CD4-positive, alpha-beta T cell treated with Interleukin-12 subunit alpha and Interleukin-12 subunit beta, for 1 hour (primary cell): ENCODE results near the gene CHMP2B.

ENCODE experiments used
- DNase-seq: peaks from one replicate; pipeline ENCODE4 v3.0.0-alpha.2; 2020

The CHMP2B gene, protein sequence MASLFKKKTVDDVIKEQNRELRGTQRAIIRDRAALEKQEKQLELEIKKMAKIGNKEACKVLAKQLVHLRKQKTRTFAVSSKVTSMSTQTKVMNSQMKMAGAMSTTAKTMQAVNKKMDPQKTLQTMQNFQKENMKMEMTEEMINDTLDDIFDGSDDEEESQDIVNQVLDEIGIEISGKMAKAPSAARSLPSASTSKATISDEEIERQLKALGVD

DNA sequence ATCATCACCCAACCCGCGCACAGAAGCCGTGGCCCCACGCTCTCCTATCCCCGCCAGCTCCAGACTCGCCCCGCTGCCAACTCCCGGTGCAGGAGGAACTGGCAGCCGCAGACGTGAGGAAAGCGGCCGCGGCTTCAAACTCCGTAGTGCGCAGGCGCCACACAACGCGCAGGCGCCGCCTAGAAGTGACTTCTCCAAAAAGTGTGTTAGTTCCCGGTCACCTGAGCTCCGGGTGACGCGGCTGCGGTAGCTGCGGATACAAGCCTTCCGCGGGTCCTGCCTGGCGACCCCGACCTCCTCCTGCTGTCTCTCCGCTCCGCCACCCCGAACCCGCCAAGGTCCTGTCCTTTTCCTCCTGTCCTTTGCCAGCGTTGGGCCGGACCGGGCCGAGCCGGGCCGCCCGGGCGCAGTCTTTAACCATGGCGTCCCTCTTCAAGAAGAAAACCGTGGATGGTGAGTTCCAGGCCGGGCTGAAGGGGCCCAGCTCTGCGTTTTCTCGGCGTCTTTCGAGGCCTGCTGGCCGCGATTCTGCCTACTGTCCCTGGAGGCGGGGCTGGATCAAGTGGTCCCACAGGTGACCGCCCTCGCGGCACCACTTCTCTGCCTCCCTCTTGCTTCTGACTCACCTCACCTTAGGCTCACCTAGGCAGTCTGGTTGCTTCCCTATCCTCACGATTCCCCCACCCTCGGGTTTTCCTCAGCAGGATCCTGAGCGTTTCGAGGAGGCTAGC lies at the start of gene CHMP2B:
Gene CHMP2B, plus strand, starts transcription at position 206 of the 731 bp plus-strand sequence. Its CDS starts 214 bp downstream, at position 420.
- peak; percentile 93 for DNase-seq

DNA sequence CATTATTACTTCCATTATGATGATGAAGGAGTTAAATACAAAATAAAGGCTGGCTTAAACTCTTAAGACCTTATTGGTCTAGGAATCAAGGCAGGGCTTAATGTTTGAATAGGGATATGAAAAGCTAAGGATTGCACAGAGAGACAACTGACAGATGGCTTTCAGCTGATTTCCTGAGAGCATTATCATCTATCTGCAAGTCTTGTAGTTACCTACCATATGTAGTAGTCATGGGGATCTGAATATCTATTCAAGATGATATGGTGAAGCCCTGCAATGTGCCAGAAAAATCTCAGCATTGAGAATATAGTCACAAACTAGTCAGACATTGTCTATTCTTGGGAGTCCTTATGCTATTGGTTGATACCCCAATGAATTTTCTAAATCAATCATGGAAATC lies 47.5 kb upstream of the CHMP2B start:
- no peak for DNase-seq

- DNase-seq = no peak
Measured at GRCh38 chr3:87181551-87181950, 45.6 kb upstream of the CHMP2B start.

DNA sequence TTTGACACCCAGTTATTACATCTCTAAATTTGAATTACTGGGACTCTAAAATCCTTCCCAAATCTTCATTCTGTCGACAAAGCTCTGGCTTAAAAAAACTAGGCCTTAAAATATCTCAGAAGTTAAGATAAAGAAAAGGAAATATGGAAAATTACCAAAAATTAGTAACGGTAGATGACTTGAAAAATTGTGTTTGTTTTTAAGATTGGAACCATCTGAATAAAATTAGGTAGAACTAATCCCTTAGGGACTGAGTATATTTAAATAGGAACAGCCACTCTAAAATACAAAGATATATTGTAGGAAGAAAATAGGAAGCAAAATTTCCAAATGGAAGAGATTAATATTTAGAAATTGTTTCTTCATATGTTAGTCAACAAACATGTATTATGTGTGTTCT lies 45.1 kb upstream of the CHMP2B start:
- DNase-seq = no peak

DNA sequence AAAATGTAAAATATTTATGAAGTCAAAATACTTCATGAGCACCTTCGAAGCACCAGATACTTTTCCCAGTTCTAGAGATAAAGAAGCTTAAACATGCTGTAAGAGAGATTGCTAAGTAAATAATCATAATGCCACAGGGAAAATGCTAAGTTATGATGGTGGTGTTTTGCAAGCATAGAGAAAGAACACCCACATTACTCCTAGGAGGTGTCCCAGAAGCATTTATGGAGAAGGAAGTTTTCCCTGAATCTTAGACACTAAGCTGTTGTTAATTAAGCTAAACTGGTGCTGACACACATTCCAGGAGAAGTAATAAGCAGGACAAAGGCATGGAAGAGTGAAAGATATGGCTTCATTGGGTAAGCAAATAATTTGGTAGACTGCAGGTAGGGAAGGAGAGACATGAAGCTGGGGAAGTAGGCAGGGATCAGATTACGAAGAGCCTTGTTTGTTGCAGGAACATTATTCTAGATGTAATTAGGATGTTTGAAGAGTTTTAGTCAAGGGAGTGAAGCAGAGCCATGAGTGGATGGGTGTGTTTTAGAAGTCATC lies 40.4 kb upstream of the CHMP2B start:
- DNase-seq = no peak

GRCh38 chr3:87191175-87191574 lies 35.9 kb upstream of the CHMP2B start:
- no peak for DNase-seq

DNA sequence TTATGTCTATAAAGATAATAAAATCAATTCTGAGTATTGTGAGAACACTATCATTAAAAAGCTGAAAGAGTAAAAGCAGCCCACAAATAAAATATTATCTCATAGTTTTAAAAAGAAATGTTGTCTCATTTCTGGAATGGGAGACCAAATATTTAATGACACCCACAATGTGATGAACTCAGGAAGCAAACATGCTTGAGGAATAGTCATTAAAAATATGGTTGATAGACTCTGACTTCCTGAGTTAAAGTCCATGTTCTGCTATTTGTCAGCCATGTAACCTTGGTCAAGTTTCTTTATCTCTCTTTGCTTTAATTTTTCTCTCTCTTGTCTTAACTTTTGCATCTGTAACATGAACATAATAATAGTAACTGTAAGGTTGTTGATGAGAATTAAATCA lies 35.5 kb upstream of the CHMP2B start:
- no peak for DNase-seq

GRCh38 chr3:87196879-87197278 lies 30.2 kb upstream of the CHMP2B start:
- DNase-seq = no peak

GRCh38 chr3:87197531-87197930 lies 29.6 kb upstream of the CHMP2B start:
- no peak for DNase-seq

DNA sequence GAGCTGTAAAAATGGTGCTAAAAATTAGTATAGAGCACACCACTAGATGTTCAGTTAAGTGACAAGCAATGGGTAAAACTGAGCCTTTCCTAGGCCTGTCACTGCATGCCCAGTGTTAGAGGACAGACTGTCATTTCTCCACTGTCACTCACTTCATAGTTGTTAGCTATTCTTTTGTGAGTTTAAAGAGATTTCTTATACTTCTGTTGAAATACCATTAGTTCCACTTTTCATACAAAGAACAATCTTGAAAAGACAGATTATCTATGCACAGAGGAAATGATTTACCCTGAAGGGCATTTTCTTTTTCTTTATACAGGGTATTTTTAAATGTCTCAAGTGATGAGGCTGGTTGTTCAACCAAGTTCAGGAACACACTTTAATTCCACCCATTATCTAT lies 28.3 kb upstream of the CHMP2B start:
- no peak for DNase-seq

GRCh38 chr3:87199628-87200027 lies 27.5 kb upstream of the CHMP2B start:
- no peak for DNase-seq

DNA sequence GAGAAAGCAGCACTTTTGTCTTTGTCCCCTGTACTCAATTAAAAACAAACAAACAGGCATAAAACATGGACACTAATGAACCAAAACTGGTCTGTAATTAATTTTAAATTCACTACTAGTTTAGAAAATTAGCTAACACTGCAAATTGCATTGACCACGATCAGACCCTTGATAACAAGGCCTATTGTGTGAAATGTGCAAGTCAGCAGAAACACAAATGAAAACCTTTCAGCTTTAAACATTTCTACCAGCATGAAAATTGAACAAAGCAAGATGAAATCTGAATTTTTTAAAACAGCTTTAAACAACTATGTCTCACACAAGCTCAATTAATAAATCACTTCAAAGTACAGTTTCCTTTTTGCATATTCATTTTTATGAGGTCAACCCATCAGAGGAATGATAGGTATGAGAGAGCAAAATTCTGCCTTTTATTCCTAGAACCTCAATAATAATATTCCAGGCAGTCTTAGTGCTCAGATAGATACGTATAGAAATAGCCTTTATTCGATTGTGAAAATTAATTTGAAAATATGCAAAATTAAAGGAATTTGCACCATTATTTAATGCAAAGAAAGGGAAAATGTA lies 27.0 kb upstream of the CHMP2B start:
- no peak for DNase-seq

DNA sequence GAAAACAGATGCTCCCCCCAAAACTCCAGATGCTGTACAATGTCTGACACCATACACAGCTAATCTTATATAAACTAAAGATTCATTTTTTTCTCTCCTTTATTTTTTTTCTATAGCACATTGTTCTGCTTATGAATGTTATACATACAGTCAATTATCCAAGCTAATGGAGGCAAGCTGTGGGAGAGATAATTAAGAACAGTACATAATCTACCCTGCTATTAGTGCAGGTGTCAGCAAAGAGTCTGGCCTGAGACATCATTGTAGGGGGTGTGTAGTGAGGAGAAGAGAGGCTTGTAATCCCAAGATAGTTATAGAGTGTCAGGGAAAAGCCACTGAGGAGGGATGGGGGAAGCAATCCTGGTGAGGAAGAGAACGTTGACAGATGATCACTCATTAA lies 25.4 kb upstream of the CHMP2B start:
- DNase-seq = no peak

- DNase-seq = no peak
Measured at GRCh38 chr3:87203809-87204208, 23.3 kb upstream of the CHMP2B start.

GRCh38 chr3:87206070-87206469 lies 21.0 kb upstream of the CHMP2B start:
- DNase-seq = no peak

DNA sequence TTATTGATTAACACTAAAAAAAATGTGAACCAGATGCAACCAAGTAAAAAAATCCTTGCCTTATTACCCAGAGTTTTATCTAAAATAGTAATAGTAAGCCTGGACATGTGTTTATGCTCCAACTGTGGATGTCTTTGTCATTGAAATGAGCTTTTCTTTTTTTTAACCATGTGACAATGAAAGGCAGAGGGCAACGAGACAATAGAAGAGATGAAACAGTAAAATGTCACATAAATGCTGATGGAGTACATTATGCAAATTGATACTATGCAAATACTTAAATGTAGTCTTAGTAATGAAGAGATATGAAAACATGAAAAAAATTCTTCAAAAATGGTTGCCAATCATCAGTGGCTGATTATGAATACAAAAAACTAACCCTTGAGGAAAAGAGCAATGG lies 20.5 kb upstream of the CHMP2B start:
- no peak for DNase-seq

DNA sequence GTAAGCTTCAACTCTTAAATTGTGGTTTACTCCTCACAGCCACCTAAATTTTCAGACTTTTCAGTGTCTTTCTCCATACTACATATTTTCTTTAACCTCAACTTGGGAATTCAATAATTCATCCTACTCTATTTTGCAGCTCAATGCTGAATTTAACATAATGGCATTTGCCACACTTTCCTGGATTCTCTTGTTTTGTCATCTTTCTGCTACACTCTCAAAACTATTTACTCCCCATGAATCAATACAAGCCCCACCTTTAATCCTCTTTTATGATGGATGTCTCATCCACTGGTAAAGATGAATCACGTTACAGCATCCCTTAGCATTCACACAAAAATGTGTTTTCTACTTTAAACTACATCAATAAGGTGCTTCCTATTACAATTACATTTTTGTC lies 19.6 kb upstream of the CHMP2B start:
- DNase-seq = no peak

- no peak for DNase-seq
Measured at GRCh38 chr3:87209111-87209510, 18.0 kb upstream of the CHMP2B start.

GRCh38 chr3:87218560-87218959 lies 8.5 kb upstream of the CHMP2B start:
- no peak for DNase-seq

GRCh38 chr3:87219611-87220010 lies 7.5 kb upstream of the CHMP2B start:
- DNase-seq = no peak

- no peak for DNase-seq
Measured at GRCh38 chr3:87225659-87226058, 1.4 kb upstream of the CHMP2B start.

DNA sequence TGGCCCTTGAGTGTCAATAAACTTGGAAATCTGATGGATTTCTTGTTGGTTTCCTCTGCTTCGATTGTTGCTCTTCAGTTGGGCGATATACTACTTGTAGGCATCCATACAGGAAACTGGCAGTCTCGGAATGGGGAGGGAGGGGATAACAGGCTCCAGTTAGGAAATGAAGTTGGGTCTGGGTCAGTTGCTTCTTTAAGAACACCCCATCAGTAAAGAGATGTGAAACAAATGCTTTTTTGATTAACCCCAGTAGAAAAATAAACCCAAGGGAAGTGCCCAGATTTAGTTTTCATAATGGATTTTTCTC lies 681 bp downstream of the CHMP2B start:
- DNase-seq = no peak

DNA sequence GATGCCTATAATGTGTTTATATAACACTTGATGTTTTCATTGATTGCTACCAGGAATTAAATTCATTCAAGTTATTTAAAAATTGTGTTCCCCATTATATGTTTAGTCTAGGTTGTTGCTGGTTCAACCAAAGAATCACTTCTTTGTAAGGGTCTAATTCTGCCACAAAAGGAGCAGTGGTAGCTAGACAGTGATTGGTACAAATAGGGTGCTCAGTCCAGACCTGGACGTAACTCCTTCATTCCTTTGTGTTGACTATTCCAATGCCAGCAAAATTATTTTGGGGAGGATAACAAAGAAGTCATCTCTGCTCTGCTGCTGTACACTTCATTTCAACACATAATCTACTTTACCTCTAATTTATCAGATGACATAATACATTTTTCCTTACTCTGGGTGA lies 1.2 kb downstream of the CHMP2B start:
- no peak for DNase-seq

- no peak for DNase-seq
Measured at GRCh38 chr3:87229113-87229512, 2.0 kb downstream of the CHMP2B start.
